GM12873 (cell line): Measurements from ENCODE around the gene MAGEB16.

ENCODE experiments used
- CTCF ChIP-seq: IDR thresholded peaks from 2 replicates; pipeline ENCODE4 v1.5.1; 2012; ENCODE audit warnings: low read depth, mild to moderate bottlenecking, moderate library complexity, low read length, control low read depth; ENCODE audit not compliant: insufficient read depth; ENCODE audit errors: missing control alignments

Gene MAGEB16

GRCh38 chrX:35819241-35819640, 21.1 kb downstream of the MAGEB16 start:
- no peak for TF ChIP-seq CTCF

GRCh38 chrX:35826503-35826902, 28.4 kb downstream of the MAGEB16 start:
- TF ChIP-seq CTCF: no peak

- no peak for TF ChIP-seq CTCF
These were observed 31.4 kb downstream of the MAGEB16 start for GRCh38 chrX:35829501-35829900.

GRCh38 chrX:35841872-35842271, 43.7 kb downstream of the MAGEB16 start:
- no peak for TF ChIP-seq CTCF

GRCh38 chrX:35842674-35843073, 44.5 kb downstream of the MAGEB16 start:
- TF ChIP-seq CTCF: no peak

- TF ChIP-seq CTCF: no peak
These were observed 49.6 kb downstream of the MAGEB16 start for GRCh38 chrX:35847736-35848135.
